Stimulated activated CD8-positive, alpha-beta memory T cell treated with anti-CD3 and anti-CD28 coated beads, Interleukin-4, amount 100 ng/mL, for 1 hour (primary cell): ENCODE data around the gene IL5.
"Not testable (repeated sequence)": the region's sequence is repeated elsewhere in the genome, so short reads cannot be mapped to it uniquely, and the experiment has no call there.

ENCODE experiments used
- DNase-seq, 2 donors: peaks; one replicate each; pipeline ENCODE4 v3.0.0-alpha.2; 2020; ENCODE audit warnings: low read depth in 2 of 2, low spot score in 1 of 2

Gene IL5

DNA sequence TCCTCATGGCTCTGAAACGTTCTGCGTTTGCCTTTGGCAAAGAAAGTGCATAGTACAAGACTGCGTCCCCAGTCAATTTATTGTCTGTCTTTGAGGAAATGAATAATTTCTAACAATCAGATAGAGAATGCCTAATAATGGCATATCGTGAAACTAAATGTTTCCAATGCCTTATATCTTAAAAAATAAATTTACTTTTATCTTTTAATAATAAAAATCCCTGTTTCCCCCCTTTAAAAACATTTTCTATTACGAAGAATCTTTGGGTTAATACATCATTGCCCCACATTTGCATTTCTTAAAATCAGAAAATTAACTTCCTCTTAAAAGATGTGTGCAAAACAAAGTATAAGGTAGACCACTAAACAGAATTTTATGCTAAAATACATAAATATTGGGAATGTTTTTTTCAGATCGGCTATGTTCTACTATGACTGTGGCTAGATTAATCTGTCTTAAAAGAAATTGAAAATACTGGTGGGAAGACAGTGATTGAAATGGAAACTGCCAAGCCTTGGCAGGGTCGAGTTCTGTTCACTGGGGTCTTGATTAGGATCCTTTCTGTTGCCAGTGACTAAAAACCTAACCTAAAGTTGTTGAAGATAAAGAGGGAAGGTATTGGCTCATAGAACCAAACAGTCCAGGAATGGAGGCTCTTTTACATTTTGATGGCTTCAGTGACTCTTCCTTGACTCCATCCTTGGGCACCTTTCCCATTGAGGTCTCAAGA is at the start of gene IL5:
Gene IL5 (minus strand): TSS at position 51 of the 730 bp plus-strand sequence. CDS start 44 bp downstream, at position 7.
- no peak for DNase-seq

DNA sequence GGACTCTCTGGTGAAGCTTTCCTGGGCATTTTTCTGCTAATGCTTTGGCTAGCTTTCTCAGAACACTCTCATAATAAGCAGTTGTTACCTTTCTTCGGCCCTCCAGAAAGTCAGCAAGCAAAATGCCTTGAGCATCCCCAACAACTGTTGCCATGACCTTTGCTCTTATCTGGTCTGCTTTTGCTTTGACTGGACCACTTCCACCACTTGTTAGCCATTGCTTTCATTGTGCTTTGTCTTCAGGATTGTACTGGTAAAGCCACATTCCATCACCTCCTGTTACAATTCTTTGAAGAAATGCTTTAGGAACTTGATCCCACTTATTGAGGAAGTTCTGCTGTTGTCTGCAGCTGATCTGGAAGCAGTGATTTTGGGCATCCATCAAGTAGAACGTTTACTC is 49.2 kb upstream of the IL5 start:
- DNase-seq, result no peak

GRCh38 chr5:132591145-132591544 is 47.8 kb upstream of the IL5 start:
- DNase-seq, result no peak

DNA sequence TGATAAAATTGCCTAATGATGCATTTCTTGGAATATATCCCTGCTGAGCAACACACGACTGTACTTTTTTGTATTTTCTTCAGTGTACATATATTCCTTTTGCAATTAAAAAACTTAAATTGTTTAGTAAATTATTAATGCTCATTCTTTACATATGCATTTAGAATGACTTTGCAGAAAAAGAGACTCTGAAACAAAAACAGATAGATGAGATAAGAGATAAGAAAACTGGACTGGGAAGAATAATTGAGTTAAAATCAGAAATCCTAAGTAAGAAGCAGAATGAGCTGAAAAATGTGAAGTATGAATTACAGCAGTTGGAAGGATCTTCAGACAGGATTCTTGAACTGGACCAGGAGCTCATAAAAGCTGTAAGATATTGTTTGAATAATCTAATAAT is 46.1 kb upstream of the IL5 start:
- DNase-seq, result no peak

DNA sequence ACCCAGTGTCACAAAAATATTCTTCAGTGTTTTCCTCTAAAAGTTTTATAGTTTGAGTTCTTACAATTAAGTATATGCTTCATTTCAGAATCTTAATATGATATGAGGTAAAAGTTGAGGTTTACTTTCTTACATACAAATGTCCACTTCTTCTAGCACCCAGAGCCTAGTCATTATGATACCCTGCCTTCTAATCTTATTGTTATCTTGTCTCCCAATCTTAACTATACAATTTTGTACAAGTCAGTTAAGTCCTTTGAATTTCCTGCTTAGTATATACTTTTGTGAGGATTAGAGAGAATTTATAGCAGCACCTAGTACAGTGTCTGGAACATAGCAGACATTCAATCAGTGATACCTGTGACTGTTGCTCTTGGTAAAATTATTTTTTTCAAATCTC is 42.7 kb upstream of the IL5 start:
- no peak for DNase-seq

- not testable (repeated sequence) for DNase-seq
Observed at GRCh38 chr5:132584560-132584959, 41.2 kb upstream of the IL5 start.

DNA sequence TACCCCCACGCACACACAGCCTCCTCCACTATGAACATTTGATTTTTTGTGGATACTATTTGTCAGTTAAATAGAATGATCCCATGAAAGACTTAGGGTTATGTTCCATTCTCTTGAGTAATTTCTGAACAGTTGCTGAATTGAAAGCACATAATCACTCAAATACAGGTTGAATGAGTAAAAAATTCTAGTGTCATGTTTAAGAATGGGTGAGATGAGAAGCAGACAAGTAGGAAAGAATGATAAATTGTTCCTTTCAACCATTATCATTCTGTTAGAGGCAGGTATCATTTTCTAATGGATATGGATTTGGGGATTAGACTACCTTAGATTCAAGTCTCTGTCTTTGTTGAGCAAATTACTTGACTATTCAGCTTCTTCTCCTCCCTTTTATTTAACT is 32.8 kb upstream of the IL5 start:
- no peak for DNase-seq

- DNase-seq, result no peak
Observed at GRCh38 chr5:132566657-132567056, 23.3 kb upstream of the IL5 start.

DNA sequence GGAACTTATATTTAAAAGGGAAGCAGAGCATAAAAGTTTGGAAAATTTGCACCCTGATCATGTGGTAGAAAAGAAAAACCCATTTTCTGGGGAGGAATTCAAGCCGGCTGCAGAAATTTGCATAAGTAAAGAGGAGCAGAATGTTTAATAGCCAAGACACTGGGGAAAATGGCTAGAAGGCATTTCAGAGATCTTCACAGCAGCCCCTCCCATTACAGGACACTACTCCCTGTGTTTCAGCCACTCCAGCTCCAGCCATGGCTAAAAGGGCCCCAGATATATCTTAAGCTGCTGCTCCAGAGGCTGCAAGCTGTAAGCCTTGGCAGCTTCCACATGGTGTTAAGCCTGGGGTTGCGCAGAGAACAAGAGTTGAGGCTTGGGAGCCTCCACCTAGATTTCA is 21.2 kb upstream of the IL5 start:
- DNase-seq, result not testable (repeated sequence)

DNA sequence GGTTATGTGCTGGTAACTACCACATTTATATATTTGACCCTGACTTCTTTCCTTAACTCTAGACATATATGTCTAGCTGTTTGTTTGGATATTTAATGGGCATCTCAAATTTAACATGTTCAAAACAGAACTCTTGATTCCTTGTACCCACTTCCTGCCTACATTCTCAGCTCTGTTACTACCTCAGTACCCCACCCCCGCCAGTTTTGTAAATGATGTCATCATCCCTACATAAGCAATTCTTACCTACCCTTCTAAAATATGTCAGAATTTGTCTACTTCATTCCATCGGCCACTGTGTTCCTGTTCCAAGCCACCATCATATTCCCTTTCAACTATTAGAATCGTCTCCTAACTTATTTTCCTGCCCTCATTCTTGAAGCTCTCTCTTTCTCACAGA is 18.3 kb upstream of the IL5 start:
- no peak for DNase-seq

DNA sequence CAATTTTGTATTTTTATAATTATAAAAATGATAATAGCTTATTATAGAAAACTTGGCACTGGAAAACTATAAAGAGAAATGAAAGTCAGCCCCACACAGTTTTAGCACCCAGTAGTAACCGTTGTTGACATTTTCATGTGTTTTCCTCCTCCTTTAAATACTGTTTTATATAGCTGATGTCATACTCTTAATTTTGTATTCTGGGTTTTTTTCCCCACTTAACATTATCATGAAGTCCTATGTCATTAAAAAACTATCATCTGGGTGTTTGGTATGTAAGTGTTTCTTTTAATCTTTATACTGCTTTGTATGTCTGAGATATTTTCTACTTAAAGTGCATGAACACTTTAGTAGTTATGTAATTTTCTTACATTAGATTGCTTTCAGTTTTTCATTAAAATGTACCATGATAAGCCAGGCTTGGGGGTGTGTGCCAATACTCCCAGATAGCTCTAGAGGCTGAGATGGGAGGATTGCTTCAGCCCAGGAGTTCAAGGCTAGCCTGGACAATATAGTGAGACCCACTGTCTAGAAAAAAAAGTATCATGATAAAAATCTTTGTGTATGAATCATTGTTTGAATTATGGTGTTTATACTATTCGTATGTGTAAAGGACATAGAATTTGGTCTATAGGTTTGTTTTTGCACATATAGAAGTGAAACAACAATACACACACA is 16.2 kb upstream of the IL5 start:
- no peak for DNase-seq

- DNase-seq, result no peak
Observed at GRCh38 chr5:132557478-132558172, 14.3 kb upstream of the IL5 start.

DNA sequence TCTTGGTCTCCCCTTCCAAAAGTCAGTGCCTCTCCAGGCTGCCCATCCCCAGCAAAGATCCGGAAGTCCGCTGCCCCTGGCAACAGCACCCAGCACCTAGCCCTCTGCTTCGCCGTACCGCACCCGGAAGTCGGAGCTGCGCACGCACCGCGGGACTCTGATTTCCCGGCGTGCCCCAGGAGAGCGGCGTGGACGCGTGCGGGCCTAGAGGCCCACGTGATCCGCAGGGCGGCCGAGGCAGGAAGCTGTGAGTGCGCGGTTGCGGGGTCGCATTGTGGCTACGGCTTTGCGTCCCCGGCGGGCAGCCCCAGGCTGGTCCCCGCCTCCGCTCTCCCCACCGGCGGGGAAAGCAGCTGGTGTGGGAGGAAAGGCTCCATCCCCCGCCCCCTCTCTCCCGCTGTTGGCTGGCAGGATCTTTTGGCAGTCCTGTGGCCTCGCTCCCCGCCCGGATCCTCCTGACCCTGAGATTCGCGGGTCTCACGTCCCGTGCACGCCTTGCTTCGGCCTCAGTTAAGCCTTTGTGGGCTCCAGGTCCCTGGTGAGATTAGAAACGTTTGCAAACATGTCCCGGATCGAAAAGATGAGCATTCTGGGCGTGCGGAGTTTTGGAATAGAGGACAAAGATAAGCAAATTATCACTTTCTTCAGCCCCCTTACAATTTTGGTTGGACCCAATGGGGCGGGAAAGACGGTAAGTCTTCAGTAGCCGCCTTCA is 13.6 kb upstream of the IL5 start, which contains the start of gene RAD50:
Gene RAD50 (plus strand): TSS at position 215 of the 715 bp plus-strand sequence. CDS start 348 bp downstream, at position 563.
- DNase-seq, result peak; percentile 73 to 82

DNA sequence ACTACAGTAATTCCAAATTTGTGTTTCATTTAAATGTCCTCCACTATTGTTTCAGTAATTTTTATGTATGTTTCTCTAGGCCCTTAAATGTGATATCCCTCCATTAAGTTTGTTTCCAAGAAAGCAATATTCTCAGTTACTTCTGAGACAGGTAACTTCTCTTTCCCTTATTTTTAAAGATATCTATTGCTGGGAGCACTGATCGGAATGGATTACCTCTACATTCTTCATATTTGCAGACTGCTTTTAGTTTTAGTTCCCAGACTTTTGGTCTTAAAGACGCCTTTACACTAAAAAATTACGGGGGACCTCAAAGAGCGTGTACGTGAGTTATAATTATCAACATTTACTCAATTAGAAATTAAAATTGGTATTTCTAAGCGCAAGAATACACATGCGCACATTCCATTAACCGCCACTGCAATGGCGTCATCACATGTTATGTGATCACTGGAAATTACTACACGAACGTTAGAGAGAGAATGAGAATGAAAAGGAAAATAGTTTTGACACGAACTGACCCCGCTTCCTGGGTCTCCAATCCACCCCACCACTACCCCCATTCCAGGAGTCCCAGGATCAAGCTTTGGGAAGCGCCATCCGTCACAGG is 12.9 kb upstream of the IL5 start:
- no peak for DNase-seq

GRCh38 chr5:132549576-132549975 is 6.3 kb upstream of the IL5 start:
- DNase-seq, result no peak

DNA sequence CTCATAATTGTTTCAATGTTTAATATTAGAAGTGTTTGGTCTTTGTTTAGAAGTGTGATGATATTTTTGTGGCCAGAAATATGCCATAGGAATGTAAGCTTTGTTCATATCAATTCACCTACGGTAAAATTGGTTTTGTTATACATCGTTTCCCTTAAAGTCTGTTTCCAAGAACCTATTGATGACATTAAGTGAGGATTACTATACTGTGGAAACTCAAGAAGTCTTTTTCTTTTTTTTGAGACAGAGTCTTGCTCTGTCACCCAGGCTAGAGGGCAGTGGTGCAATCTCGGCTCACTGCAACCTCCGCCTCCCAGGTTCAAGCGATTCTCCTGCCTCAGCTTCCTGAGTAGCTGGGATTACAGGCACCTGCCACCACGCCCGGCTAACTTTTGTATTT is 5.5 kb upstream of the IL5 start:
- DNase-seq, result not testable (repeated sequence)

GRCh38 chr5:132547269-132547668 is 3.9 kb upstream of the IL5 start:
- DNase-seq, result no peak

DNA sequence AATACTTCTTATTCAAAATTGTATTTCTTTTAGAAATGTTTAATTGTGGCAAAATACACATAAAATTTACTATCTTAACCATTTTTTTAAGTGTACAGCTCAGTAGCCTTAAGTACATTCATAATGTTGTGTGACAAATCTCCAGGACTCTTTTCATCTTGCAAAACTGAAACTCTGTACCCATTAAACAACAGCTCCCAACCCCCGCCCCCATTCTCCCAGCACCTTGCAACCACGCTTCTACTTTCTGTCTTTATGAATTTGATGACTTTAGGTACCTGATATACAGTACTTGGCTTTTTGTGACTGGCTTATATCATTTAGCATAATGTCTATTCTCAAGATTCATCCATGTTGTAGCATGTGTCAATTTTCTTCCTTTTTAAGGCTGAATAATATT is 2.8 kb upstream of the IL5 start:
- DNase-seq, result no peak

DNA sequence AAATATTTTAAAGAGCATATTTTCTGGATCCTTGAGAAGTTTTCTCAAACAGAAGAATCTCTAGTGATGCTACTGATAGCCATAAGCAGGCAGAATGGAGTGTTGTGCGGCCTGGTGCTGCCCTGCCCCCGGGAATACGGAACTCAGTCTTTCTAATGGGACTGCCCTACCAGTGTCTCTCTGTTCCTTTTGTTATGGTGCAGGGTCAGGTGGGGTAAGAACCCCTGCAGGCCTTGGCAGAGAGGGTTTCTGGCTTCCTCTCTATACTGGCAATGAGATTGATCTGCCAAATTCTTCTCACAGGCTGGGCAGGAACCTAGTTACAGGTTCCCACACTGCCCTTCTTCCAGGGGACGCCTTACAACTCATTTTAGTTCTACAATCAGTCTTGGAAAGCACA is 2.6 kb downstream of the IL5 start:
- no peak for DNase-seq

GRCh38 chr5:132540149-132540548 is 3.2 kb downstream of the IL5 start:
- DNase-seq, result no peak

DNA sequence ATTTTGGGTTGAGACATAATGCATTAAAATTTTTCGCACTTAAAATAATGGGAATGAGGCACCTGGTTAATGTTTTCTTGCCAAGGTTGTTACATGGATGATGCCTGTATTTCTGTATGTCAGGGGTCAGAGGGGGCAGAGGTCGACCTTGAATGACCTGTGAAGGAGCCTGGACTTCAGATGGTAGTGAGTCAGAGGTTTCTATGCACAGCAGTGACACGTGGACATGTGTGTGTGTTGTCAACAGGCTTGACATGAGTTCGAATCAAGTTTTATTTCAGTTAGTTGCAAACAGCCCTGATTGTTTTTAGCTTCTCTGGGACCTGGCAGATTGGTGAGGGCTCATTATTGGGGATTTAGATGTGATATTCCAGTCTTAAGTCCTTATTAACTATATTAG is 3.6 kb downstream of the IL5 start:
- no peak for DNase-seq
